NCI-H446 treated with DMSO at 0.1 percent for 48 hours (cell line): ENCODE data around the gene SERPINA9.
A peak's percentile ranks its signal among the peaks of the same experiment; 100 is the strongest.
"Not testable (repeated sequence)": the region's sequence is repeated elsewhere in the genome, so short reads cannot be mapped to it uniquely, and the experiment has no call there.

Experiments
- DNase-seq: peaks from one replicate; lab custom pipeline; 2025; lab: John Stamatoyannopoulos, UW

Gene SERPINA9

GRCh38 chr14:94486883-94487282 lies 10.9 kb upstream of the SERPINA9 start:
- DNase-seq, result no peak

- DNase-seq, result peak; percentile 13
These were observed 10.2 kb upstream of the SERPINA9 start for GRCh38 chr14:94485944-94486841.

GRCh38 chr14:94484481-94484880 lies 8.5 kb upstream of the SERPINA9 start:
- no peak for DNase-seq

GRCh38 chr14:94483729-94484275 lies 7.8 kb upstream of the SERPINA9 start:
- DNase-seq, result no peak

- no peak for DNase-seq
These were observed 7.1 kb upstream of the SERPINA9 start for GRCh38 chr14:94483071-94483451.

GRCh38 chr14:94482132-94483070 lies 6.4 kb upstream of the SERPINA9 start:
- not testable (repeated sequence) for DNase-seq

GRCh38 chr14:94481468-94482131 lies 5.6 kb upstream of the SERPINA9 start:
- no peak for DNase-seq

- DNase-seq, result no peak
These were observed 4.8 kb upstream of the SERPINA9 start for GRCh38 chr14:94480809-94481208.

- no peak for DNase-seq
These were observed 2.4 kb upstream of the SERPINA9 start for GRCh38 chr14:94478420-94478819.

GRCh38 chr14:94474581-94475031 lies 1.4 kb downstream of the SERPINA9 start:
- DNase-seq, result no peak

GRCh38 chr14:94473666-94474410 lies 2.2 kb downstream of the SERPINA9 start:
- DNase-seq, result no peak

GRCh38 chr14:94472842-94473241 lies 3.2 kb downstream of the SERPINA9 start:
- no peak for DNase-seq

GRCh38 chr14:94471045-94471444 lies 5.0 kb downstream of the SERPINA9 start:
- no peak for DNase-seq

GRCh38 chr14:94470311-94470710 lies 5.7 kb downstream of the SERPINA9 start:
- DNase-seq, result no peak

- DNase-seq, result no peak
These were observed 6.7 kb downstream of the SERPINA9 start for GRCh38 chr14:94469261-94469660.

GRCh38 chr14:94467728-94468520 lies 8.1 kb downstream of the SERPINA9 start:
- no peak for DNase-seq

- DNase-seq, result no peak
These were observed 9.2 kb downstream of the SERPINA9 start for GRCh38 chr14:94466706-94467370.

- no peak for DNase-seq
These were observed 11.0 kb downstream of the SERPINA9 start for GRCh38 chr14:94465042-94465441.

- DNase-seq, result no peak
These were observed 11.7 kb downstream of the SERPINA9 start for GRCh38 chr14:94464290-94464689.
